ENCODE measurements around the gene TTC29.
A peak's percentile ranks its signal among the peaks of the same experiment; 100 is the strongest.

Gene TTC29

GRCh38 chr4:146975036-146975435 is 29.4 kb upstream of the TTC29 start:
- no peaks in the 10 kb centered on the region for H3K27me3 ChIP-seq (ENCODE audit: insufficient read depth, low read depth, severe bottlenecking)
- peaks cover 3% of the 10 kb centered on the region for H3K9me3 ChIP-seq (ENCODE audit: severe bottlenecking)
- no peak for TF ChIP-seq CTCF (IDR thresholded peaks at IDR 0.05; ENCODE audit: low read depth, low read length)
- DNase-seq, result no peak
- no peak overlapping the region for H3K4me3 ChIP-seq (ENCODE audit: low read depth, low read length)
- H3K36me3 ChIP-seq, result no peaks in the 10 kb centered on the region
- peak overlapping the region; percentile 75 for H3K27ac ChIP-seq

- TF ChIP-seq CTCF (IDR thresholded peaks at IDR 0.05; ENCODE audit: low read depth, low read length), result no peak
- H3K27me3 ChIP-seq (ENCODE audit: insufficient read depth, low read depth, severe bottlenecking), result no peaks in the 10 kb centered on the region
These were observed 26.4 kb upstream of the TTC29 start for GRCh38 chr4:146972036-146972435.

GRCh38 chr4:146969126-146969525 is 23.5 kb upstream of the TTC29 start:
- TF ChIP-seq CTCF (IDR thresholded peaks at IDR 0.05; ENCODE audit: low read depth, low read length), result peak; percentile 15; the same call in 1 of the 2 replicates
- Histone ChIP-seq H3K9me3 (ENCODE audit: severe bottlenecking) (peaks cover 3% of the 10 kb centered on the region), H3K36me3 (no peaks in the 10 kb centered on the region), H3K27me3 (ENCODE audit: insufficient read depth, low read depth, severe bottlenecking) (no peaks in the 10 kb centered on the region), H3K4me3 (ENCODE audit: low read depth, low read length) (no peak overlapping the region), H3K27ac (no peak overlapping the region)
- no peak for DNase-seq

More at GRCh38 chr4:146972036-146972435, 26.4 kb upstream of the TTC29 start:
- DNase-seq, result no peak
- H3K27ac ChIP-seq, result no peak overlapping the region
- H3K9me3 ChIP-seq (ENCODE audit: severe bottlenecking), result peaks cover 3% of the 10 kb centered on the region
- no peak overlapping the region for H3K4me3 ChIP-seq (ENCODE audit: low read depth, low read length)
- H3K36me3 ChIP-seq, result no peaks in the 10 kb centered on the region

- no peaks in the 10 kb centered on the region for H3K27me3 ChIP-seq (ENCODE audit: insufficient read depth, low read depth, severe bottlenecking)
- no peak for DNase-seq
- H3K27ac ChIP-seq, result no peak overlapping the region
- no peak for TF ChIP-seq CTCF (IDR thresholded peaks at IDR 0.05; ENCODE audit: low read depth, low read length)
- no peak overlapping the region for H3K4me3 ChIP-seq (ENCODE audit: low read depth, low read length)
- no peaks in the 10 kb centered on the region for H3K9me3 ChIP-seq (ENCODE audit: severe bottlenecking)
- H3K36me3 ChIP-seq, result no peaks in the 10 kb centered on the region
These were observed 15.0 kb upstream of the TTC29 start for GRCh38 chr4:146960634-146961033.

GRCh38 chr4:146959692-146960091 is 14.0 kb upstream of the TTC29 start:
- DNase-seq, result no peak
- TF ChIP-seq CTCF (IDR thresholded peaks at IDR 0.05; ENCODE audit: low read depth, low read length), result no peak
- Histone ChIP-seq H3K9me3 (ENCODE audit: severe bottlenecking) (no peaks in the 10 kb centered on the region), H3K27me3 (ENCODE audit: insufficient read depth, low read depth, severe bottlenecking) (no peaks in the 10 kb centered on the region), H3K36me3 (no peaks in the 10 kb centered on the region), H3K27ac (no peak overlapping the region), H3K4me3 (ENCODE audit: low read depth, low read length) (no peak overlapping the region)

GRCh38 chr4:146957237-146957636 is 11.6 kb upstream of the TTC29 start:
- Histone ChIP-seq H3K36me3 (no peaks in the 10 kb centered on the region), H3K9me3 (ENCODE audit: severe bottlenecking) (no peaks in the 10 kb centered on the region), H3K4me3 (ENCODE audit: low read depth, low read length) (no peak overlapping the region), H3K27ac (no peak overlapping the region), H3K27me3 (ENCODE audit: insufficient read depth, low read depth, severe bottlenecking) (no peaks in the 10 kb centered on the region)
- no peak for DNase-seq
- no peak for TF ChIP-seq CTCF (IDR thresholded peaks at IDR 0.05; ENCODE audit: low read depth, low read length)
